Bronchial smooth muscle cell (primary cell): Measurements from ENCODE around the gene LHX8. TPM values are rescaled to one million over a fixed set of nuclear protein-coding genes. Genes with fewer than 3 reads are reported as not detected.

Experiments
- total RNA-seq: library from RNA; depleted of rRNA; stranded (reverse); fragments of >200 nt; gene quantifications from 2 replicates; pipeline ENCODE4 v1.2.1, GENCODE V29; 2014

LHX8 gene
- total RNA-seq, result not detected in 2 replicates

GRCh38 chr1:75133750-75134646 is at the start of gene LHX8:
LHX8 (plus strand) TSS chr1:75134388; CDS start chr1:75136615, 2,227 bp downstream.

